HG02885 (cell line): Measurements from ENCODE around the gene NEK2.
A peak's percentile ranks its signal among the peaks of the same experiment; 100 is the strongest.
"Not testable (repeated sequence)": the region's sequence is repeated elsewhere in the genome, so short reads cannot be mapped to it uniquely, and the experiment has no call there.

Experiments used
- ATAC-seq: cut with Tn5 transposase; IDR thresholded peaks from one replicate; pipeline ENCODE4 v1.9.1; 2021; ENCODE audit warnings: mild to moderate bottlenecking; ENCODE audit not compliant: unreplicated experiment, poor library complexity

NEK2 gene

DNA sequence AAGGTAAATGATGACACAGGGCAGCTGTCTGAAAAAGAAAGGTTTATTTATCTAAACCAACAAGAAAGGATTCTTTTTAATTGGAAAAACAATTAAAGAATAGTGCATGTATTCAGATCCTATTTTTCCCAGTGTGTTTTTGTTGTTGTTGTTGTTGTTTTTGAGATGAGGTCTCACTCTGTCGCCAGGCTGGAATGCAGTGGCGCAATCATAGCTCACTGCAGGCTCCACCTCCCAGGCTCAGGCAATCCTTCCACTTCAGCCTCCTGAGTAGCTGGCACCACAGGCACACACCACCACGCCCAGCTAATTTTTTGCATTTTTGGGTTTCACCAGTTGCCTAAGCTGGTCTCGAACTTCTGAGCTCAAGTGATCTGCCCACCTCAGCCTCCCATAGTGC lies 22.1 kb downstream of the NEK2 start:
- ATAC-seq = no peak

DNA sequence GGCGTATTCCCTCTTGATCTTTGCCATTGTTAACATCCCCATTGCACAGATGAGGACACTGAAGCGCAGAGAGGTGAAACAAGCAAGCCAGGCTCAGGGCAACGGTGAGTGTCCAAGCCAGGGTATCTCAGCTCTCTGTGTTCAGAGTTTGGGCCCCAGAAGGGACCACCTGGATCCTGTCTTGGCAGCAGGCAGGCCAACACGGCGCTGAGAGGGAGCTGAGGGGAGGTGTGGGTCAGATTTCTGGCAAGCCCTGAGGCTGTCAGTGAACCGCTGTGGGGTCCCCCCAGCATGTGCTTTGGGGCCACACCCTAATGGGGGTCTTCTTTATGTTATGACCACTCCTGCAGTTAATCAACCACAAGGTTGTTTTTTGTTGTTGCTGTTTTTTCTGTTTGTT lies 23.1 kb downstream of the NEK2 start:
- ATAC-seq = no peak

DNA sequence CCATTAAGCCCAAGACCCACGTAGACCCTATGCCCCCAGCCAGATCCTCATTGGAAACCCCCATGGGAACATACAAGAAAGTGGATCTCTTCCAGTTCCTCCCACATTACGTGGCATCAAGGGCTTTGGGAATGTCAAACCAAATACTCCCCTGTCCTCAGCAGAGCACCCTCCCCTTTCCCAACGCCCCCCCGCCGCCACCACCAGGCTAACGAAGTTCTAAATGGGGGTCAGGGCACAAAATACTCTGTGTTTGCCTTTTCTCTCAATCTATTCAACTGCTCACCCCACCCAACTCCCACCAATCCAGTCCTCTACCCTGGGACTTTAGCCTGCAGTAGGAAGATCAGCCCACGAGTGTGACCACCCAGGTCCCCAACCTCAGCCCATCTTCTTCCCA lies 24.5 kb downstream of the NEK2 start:
- no peak for ATAC-seq

DNA sequence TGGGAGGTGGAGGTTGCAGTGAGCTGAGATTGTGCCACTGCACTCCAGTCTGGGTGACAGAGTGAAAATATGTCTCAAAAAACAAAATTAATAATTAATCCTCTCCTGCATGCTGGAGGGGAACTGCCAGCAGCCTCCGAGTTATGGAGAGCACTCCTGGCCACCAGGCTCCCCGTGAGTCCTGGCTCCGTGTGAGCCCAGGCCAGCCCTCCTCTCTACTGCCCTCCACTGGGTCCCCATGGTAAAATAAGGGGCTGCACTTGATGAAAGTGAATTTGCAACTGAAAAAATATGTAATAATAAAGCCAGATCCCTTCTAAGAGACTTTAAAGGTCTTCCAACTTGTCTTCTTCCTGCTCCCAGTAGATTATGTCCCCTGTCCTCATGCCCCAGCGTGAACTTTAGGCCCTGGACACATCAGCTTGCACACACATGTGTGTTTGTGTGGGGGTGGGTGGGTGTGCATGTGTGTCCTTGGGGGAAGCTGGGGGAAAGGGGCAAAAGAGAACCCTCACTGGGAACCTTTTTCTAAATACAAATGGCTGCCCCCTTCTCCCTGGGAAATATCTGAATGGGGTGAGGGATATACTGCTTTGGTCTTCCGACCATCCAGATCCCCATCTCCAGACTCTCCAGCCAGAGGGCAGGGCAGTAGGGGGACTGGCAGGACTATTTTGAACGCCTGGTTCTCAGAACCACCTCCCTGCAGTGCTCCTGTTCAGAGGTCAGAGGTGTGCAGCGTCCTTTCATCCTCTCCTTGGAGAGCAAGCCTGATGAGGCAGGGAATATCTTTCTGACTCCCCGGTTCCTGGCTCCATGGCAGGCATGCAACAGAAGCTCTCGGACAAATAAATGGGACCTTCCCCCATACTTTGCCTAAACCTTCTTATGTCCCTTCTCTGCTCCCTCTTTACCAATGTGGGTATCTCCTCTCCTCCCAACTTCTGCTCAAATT lies 26.2 kb downstream of the NEK2 start:
- peak; percentile 78 for ATAC-seq

DNA sequence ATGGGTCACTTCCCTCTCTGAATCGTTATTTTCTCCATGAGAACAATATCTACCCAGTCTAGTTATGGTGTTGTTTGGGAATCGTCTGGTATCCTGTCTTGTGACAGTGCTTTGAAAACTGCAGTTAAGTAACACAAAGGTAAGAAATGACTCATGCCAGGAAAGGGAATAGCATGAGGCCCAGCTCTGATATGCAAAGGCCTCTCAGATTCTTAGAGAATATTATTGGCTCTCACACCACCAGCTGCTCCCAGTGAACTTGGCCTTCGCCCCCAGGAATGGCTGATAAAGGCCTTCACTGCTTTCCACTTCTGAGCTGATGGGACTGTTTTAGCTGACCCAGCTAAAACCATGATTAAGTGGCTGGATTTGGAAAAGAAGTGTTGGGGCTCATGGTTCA lies 27.1 kb downstream of the NEK2 start:
- ATAC-seq = no peak

DNA sequence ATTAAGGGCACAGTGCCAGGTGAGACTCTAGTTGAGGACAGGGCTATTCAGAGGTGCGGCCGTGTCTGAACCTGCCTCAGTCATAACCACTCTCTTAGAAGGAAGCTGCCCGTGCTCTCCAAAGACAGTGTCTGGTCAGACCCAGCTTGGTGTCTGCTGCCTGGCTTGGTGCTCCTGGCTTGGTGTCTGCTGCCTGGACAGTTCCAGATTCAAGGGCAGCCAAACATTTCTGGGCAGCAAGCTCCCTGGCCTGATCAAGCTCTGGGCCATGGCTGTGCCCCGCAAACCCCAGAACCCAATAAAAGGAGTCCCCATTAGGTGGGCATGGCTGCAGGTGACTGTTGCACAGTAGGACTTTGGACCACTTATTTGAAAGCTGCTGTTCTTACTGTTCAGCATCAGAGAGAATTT lies 27.7 kb downstream of the NEK2 start:
- no peak for ATAC-seq

DNA sequence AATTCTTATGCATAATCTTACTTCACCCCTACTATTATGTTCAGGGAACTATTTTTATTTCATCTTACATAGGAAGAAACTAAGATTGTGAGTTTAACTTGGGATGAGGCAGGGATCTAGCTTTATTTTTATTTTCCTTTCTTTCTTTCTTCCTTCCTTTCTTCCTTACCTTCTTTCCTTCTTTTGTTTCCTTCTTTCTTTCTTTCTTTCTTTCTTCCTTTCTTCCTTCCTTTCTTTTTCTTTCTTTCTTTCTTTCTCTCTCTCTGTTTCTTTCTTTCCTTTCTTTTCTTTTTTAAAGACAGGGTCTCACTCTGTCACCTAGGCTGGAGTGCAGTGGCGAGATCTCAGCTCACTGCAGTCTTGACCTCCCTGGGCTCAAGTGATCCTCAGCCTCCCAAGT lies 28.9 kb downstream of the NEK2 start:
- ATAC-seq = no peak

DNA sequence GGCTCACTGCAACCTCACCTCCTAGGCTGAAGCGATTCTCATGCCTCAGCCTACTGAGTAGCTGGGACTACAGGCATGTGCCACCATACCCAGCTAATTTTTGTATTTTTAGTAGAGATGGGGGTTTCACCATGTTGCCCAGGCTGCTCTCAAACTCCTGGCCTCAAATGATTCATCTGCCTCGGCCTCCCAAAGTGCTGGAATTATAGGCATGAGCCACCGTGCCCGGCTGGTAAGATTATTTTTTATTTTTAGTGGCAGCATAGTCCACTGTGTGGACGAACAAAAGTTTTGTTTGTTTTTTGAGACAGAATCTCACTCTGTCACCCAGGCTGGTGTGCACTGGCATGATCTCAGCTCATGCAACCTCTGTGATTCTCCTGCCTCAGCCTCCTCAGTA lies 29.8 kb downstream of the NEK2 start:
- ATAC-seq = not testable (repeated sequence)

DNA sequence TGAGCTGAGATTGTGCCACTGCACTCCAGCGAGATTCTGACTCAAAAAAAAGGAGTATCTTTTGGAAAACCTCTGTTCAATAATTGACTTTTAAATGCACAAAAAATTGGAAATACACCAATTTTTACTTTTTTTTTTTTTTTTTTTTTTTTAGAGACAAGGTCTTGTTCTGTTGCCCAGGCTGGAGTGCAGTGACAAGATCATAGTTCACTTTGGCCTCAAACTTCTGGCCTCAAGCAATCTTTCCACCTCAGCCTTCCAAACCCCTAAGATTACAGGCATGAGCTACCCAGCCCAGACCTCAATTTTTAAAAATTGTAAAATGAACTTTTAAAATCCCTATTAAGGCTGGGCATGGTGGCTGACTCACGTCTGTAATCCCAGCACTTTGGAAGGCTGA lies 30.8 kb downstream of the NEK2 start:
- no peak for ATAC-seq

DNA sequence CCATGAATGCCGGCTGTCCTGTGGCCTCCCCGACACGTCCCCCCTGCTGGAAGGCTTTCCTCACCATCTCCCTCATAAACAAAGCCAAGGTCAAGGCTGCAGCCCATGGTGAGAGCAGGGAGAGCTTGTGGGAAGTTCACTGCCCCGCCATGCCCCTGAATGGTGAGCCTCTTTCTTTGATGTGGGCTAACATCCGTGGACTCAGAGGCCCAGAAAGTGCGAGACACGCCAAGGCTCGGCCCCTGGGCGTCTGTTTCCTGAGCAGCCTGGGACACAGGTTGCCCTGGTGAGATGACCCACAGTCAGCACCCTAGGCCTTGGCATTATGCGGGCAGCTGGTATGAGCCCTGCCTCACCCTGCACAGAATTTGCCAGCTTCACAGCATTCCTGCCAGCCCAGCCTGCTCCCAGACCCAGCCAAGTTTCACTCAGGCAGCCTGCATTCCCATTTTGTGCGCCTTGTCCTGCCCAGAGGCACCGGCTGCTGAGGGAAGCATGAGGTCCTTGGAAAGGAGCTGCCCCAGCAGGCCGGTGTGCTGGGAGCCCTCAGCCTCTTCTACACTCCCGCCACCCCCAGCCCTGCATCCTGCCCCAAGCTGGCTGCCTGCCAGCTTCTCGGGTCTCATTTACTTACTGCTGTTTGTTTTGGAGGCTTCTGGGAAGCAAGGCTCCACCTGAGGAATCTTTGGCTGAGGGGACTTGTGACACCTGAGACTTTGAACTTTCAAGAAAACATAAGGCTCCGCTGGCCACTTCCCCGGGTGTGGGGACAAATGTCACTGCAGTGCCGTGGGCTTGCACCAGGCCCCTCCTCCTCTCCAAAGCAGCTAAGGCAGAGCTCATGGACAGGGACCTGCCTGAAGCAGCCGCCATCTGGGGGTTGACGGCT lies 31.9 kb downstream of the NEK2 start:
- no peak for ATAC-seq

DNA sequence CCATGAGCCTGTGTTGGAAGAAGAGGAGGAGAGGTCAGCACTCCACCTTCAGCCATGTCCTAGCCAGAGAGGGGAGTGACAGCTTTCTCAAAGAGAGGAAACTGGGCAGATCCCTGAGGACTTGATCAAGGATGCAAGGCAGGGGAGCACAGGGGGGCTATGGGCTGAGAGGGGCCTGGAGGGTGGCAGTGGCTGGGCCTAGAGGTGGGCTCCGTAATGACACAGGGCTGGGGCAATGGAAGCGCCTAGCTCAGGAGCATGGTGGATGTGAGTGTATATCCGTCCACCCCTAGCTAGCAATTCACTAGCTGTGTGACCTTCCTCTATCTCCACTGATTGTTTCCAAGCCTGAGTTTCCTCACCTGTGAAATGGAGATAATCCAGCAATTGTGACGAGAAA lies 32.6 kb downstream of the NEK2 start:
- no peak for ATAC-seq

DNA sequence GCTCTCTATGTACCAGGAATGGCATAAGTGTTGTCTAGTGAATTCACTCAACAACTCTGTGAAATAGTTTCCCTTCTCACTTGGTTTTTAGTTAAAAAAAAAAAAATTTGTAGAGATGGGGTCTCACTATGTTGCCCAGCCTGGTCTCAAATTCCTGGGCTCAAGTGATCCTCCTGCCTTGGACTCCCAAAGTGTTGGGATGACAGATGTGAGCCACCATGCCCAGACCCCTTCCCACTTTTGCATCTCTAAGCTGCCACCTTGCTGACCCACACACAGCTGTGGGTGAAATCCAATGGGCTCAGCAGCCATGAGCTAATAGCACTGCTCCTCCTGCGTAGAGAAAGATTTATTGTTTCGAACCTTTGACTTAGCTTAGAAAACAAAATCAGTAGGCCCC lies 33.5 kb downstream of the NEK2 start:
- no peak for ATAC-seq

DNA sequence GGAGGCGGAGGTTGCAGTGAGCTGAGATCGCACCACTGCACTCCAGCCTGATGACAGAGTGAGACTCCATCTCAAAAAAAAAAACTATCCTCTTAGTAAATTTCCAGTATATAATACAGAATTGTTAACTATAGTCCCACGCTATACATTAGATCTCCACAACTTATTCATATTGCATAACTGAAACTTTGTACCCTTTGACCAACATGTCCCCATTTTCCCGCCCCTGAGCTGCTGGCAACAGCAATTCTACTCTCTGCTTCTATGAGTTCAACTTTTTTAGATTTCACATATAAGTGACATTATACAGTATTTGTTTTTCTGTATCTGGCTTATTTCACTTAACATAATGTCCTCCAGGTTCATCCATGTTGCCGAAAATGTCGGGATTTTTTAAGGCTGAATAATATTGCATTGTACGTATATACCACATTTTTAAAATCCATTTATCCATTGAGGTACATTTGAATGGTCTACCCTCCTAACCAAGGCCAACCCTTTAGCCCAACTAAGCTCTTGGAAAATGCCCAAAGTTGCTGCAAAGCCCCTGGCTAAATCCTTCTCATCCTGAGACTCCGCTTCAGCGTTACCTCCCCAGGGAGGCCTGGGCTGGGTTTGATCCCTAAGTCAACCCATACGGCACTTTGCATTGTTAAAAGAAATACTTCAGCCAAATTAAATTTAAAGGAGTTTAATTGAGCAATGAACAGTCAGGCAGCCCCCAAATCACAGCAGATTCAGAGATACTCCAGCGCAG lies 34.2 kb downstream of the NEK2 start:
- ATAC-seq = no peak

DNA sequence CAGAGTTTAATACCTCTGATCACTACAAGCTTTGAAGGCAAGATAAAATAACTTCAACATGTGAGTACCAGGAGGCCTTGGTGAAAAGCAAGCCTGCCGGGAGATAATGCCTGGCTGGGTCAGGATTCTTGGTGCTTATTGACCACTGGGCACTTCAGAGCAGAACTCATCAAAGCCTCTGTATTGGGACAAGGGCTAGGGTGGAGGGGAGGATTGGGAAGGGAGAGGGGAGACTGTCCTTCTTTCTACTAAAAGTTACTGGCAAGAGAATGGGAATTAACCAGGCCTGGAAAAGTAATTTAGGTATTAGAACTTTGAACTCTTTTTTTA lies 35.2 kb downstream of the NEK2 start:
- no peak for ATAC-seq

DNA sequence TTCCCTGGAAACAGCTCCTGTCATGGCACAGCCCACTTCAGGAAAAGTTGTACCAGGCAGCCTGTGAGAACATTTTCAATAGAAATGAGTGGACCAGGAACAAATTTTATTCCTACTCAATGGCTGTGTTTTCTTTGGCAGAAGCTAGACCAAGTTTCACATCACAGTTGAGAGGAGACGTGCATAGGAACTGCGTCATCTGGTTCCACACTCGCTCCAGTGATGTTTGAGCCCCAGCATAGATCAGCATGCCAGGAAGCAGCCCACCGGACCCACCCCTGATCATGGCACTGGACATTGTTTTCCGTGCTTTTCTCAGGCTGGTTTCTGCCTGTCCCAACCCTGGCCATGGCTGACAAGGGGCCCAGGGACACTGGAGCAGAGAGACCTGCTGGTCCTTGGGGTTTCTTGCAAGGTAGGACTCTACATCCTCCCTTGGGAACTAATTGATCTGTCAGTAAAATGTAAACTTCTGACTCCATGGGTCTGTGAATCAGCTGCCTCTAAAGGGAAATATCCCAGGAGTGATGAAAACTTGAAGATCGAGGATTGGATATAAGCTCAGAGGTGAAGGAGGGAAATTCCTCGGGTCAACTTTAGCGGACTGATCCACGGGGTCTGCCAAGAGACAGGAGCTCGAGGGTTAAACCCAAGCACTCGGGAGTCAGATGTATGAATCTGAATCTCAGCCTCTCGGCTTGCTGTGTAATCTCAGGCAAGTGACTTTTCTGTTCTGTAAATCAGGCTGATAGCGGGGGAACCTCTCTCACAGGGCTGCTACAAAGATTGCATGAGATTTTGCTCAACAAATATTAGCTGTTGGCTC lies 35.7 kb downstream of the NEK2 start:
- no peak for ATAC-seq

DNA sequence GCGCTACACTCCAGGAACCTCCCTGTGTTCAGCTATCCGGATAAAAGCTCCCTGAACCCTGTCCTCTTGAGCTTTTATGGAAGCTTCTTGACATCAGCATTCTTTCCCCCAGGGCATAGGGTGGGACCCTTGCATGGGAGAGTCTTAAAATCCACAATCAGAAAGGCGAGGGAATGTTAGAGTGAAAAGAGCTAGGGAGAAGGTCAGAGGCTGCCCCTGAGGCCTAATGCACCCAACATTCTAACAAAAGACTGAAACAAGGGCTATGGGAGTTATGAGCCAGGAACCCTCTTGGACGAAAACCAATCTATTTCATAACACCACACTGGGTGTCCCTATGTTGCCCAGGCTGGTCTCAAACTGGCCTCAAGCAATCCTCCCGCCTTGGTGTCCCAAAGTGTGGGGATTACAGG lies 36.7 kb downstream of the NEK2 start:
- no peak for ATAC-seq

DNA sequence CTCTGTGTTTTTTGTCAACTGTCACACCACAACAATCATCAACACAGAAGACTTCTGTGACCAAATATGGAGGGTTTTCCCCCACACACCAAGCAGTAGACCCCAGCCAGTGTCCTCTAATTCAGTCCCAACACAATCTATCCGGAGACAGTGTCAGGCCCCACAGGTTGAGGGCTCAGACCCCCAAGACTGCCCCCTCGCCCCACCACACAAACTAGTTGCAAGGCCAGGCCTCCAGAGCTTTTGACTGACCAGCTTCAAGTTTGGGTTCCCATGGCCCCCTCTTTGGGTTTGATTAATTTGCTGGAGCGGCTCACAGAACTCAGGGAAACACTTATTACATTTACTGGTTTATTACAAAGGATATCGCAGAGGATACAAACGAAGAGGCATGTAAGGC lies 37.2 kb downstream of the NEK2 start:
- no peak for ATAC-seq

DNA sequence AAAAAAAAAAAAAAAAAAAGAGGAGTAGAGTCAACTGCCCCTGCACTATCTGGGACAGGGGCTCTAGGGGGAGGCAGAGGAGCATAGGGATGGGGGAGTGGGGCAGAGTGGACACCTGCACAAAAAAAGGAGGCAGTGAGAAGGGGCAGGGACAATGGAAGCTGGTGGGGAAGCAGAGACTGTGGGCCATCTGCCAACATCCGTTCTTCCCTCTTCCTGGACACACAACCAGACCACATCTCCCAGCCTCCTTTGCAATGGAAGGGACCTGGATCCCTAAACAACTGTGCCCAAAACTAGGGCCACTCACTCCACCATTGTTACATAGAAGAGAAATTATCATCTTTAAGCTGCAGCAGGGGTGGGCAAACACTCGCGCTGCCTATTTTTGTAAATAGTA lies 38.4 kb downstream of the NEK2 start:
- no peak for ATAC-seq

DNA sequence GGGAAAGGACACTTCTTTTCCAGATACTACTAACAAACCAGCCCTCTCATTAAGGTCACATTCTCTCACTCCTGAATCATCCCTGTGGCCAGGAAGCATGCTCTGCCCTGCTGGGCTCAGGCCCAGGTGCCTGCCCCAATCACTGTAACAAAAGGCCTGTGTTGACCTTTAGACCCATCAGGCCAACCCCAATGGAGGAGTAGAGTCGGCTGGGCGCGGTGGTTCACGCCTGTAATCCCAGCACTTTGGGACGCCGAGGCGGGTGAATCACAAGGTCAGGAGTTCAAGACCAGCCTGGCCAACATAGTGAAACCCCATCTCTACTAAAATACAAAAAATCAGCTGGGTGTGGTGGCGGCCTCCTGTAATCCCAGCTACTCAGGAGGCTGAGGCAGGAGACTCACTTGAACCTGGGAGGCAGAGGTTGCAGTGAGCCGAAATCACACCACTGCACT lies 38.8 kb downstream of the NEK2 start:
- ATAC-seq = not testable (repeated sequence)
